CD8-positive, alpha-beta memory T cell (primary cell): ENCODE results near the gene TDP1. TPM values are rescaled to one million over a fixed set of nuclear protein-coding genes. Genes with fewer than 3 reads are reported as not detected.

Experiments
- CTCF ChIA-PET: fragments of 350-600 bp; sonication (Branson Sonifier 250); formaldehyde crosslinking; loops from one replicate; lab custom pipeline; 2021; ENCODE audit warnings: antibody characterized with exemption; lab: Charles Lee
- POLR2A ChIA-PET: fragments of 350-600 bp; sonication (Branson Sonifier 250); formaldehyde crosslinking; loops from one replicate; lab custom pipeline; 2021; ENCODE audit warnings: antibody characterized with exemption; lab: Charles Lee
- DNase-seq, 5 donors: peaks; one replicate each; pipeline versions ENCODE4 v3.0.0 to v3.0.0-alpha.2; 2020 to 2022; ENCODE audit warnings: mixed read lengths in 1 of 5
- H3K27ac ChIP-seq: one replicate; pipeline ENCODE4 v1.7.0; 2013; ENCODE audit warnings: low read depth, mild to moderate bottlenecking, low read length, moderate library complexity
- H3K27me3 ChIP-seq: 2 replicates; pipeline ENCODE4 v1.7.0; 2013; ENCODE audit warnings: low read length, mild to moderate bottlenecking; ENCODE audit not compliant: insufficient read depth, poor library complexity, severe bottlenecking
- H3K36me3 ChIP-seq: 2 replicates; pipeline ENCODE4 v1.7.0; 2013; ENCODE audit warnings: mild to moderate bottlenecking, low read length, moderate library complexity; ENCODE audit not compliant: insufficient read depth
- H3K4me1 ChIP-seq: 2 replicates; pipeline ENCODE4 v1.7.0; 2013; ENCODE audit warnings: mild to moderate bottlenecking, low read length, moderate library complexity; ENCODE audit not compliant: insufficient read depth
- H3K4me3 ChIP-seq: 2 replicates; pipeline ENCODE4 v1.7.0; 2013; ENCODE audit warnings: mild to moderate bottlenecking, low read length
- H3K9me3 ChIP-seq: 2 replicates; pipeline ENCODE4 v1.7.0; 2013; ENCODE audit warnings: mild to moderate bottlenecking, low read length
- H3K27ac Mint-ChIP-seq, 8 donors: one replicate each; pipeline ENCODE4 v1.8.0; 2020 to 2021; ENCODE audit warnings: mixed read lengths in 8 of 8, mild to moderate bottlenecking in 6 of 8, inconsistent platforms in 3 of 8, moderate library complexity in 3 of 8
- H3K27me3 Mint-ChIP-seq, 2 donors: one replicate each; pipeline ENCODE4 v1.8.0; 2020 to 2021; ENCODE audit warnings: mixed read lengths in 2 of 2, mild to moderate bottlenecking in 1 of 2, moderate library complexity in 1 of 2
- H3K36me3 Mint-ChIP-seq, 3 donors: one replicate each; pipeline ENCODE4 v1.8.0; 2020 to 2021; ENCODE audit warnings: mixed read lengths in 3 of 3, inconsistent platforms in 1 of 3, mild to moderate bottlenecking in 1 of 3
- H3K4me1 Mint-ChIP-seq, 3 donors: one replicate each; pipeline ENCODE4 v1.8.0; 2020 to 2021; ENCODE audit warnings: mixed read lengths in 3 of 3, inconsistent platforms in 1 of 3, mild to moderate bottlenecking in 1 of 3
- H3K4me3 Mint-ChIP-seq, 7 donors: one replicate each; pipeline ENCODE4 v1.8.0; 2020 to 2021; ENCODE audit warnings: mixed read lengths in 7 of 7, mild to moderate bottlenecking in 6 of 7, moderate library complexity in 4 of 7, inconsistent platforms in 2 of 7
- H3K9me3 Mint-ChIP-seq, 5 donors: one replicate each; pipeline ENCODE4 v1.8.0; 2020 to 2022; ENCODE audit warnings: mixed read lengths in 5 of 5, mild to moderate bottlenecking in 3 of 5, moderate library complexity in 2 of 5, inconsistent platforms in 1 of 5
- polyA plus RNA-seq: library from polyadenylated mRNA; unstranded; fragments of 300-500 nt; fragmentation: Illumina TruSeq; gene quantifications from one replicate; pipeline ENCODE4 v1.2.3, GENCODE V29; 2021
- total RNA-seq, 2 experiments: library from RNA; stranded (reverse); gene quantifications; one replicate each; pipeline ENCODE4 v1.2.3, GENCODE V29; 2021

Gene TDP1
- total and polyA plus RNA-seq, 3 experiments from 2014 or later: 38.7 to 84.2 (median 82.2) TPM

DNA sequence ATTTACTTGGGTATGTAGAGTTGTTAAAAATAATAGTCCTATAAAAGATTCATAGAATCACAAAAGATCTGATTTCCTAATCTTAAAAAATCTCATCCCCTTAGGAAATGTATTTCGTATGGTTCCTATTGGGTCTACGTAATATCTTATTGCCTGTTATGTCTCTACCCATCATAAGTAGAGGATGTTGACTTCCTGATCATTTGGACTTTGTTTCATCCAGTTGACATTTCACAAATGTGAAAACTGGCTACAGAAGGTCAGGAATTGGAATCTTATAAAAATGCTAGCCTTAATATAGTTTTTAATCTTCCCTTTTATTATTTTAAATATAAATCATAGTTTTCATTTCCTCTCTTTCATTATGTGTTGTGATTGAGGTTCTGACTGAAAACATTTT lies 45.2 kb downstream of the TDP1 start:
- Mint-ChIP-seq H3K36me3 (peaks cover 7 to 81% (median 34%) of the 10 kb centered on the region in 3 donors), H3K27me3 (no peaks in the 10 kb centered on the region), H3K4me3 (no peak overlapping the region), H3K4me1 (peaks cover 2 to 15% (median 7%) of the 10 kb centered on the region in 3 donors), H3K27ac (no peak overlapping the region), H3K9me3 (no peaks in the 10 kb centered on the region)
- H3K27me3 ChIP-seq: no peaks in the 10 kb centered on the region
- no peaks in the 10 kb centered on the region for H3K4me1 ChIP-seq
- DNase-seq: no peak
- ChIA-PET CTCF (no interaction called here), POLR2A (no interaction called here)
- no peaks in the 10 kb centered on the region for H3K9me3 ChIP-seq
- no peak overlapping the region for H3K4me3 ChIP-seq
- H3K36me3 ChIP-seq: peaks cover 8% of the 10 kb centered on the region
- H3K27ac ChIP-seq: no peak overlapping the region

DNA sequence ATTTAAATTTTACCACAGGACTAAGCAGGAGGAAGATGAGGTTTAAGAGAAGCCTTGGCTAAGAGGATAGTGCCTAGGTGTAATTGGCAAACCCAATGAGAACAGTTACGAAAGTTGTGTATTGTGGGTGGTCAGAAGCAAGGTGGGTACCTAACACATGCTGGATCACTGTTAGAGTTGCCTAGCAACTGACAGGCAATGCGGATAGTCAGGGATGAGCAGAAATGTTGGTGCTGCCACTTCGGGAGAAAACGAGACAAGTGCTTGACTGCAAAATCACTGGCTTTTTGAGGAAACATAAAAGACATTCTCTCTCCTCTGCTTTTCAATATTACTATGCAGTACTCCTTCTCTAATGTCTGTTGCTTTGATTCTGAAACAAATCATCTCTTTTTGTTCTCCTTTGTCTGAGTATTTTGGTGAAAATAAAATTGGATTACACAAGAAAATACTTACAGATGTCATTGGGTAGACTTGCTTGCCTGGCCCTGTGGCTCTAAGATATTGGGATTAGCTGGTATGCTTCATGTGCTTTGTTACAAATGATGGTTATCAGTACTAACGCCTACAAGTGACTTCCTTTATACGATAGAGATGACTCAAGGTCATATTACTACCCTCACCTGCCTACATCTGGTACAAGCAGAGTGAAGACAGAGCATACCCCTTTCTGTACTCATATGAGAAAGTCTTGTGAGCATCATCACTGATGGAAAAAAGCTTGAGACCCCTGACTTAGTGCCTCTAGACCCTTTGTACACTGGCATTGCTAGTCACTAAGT lies 48.0 kb downstream of the TDP1 start:
- Mint-ChIP-seq H3K27ac (peak overlapping the region in 3 of 8 donors; percentile 17 to 38 (median 35)), H3K27me3 (no peaks in the 10 kb centered on the region), H3K9me3 (no peaks in the 10 kb centered on the region), H3K36me3 (peaks cover 4 to 74% (median 28%) of the 10 kb centered on the region in 3 donors), H3K4me1 (peaks cover 4 to 15% (median 7%) of the 10 kb centered on the region in 3 donors), H3K4me3 (no peak overlapping the region)
- H3K4me3 ChIP-seq: no peak overlapping the region
- POLR2A ChIA-PET: no interaction called here
- peaks cover 8% of the 10 kb centered on the region for H3K36me3 ChIP-seq
- H3K27me3 ChIP-seq: no peaks in the 10 kb centered on the region
- H3K9me3 ChIP-seq: no peaks in the 10 kb centered on the region
- no peak for DNase-seq
- CTCF ChIA-PET: no interaction called here
- no peak overlapping the region for H3K27ac ChIP-seq
- no peaks in the 10 kb centered on the region for H3K4me1 ChIP-seq

- H3K4me1 ChIP-seq: no peaks in the 10 kb centered on the region
- CTCF ChIA-PET: no interaction called here
- H3K27ac ChIP-seq: no peak overlapping the region
- H3K27ac Mint-ChIP-seq: no peak overlapping the region
- no peaks in the 10 kb centered on the region for H3K27me3 Mint-ChIP-seq
- H3K27me3 ChIP-seq: no peaks in the 10 kb centered on the region
- no peaks in the 10 kb centered on the region for H3K9me3 ChIP-seq
- peaks cover 8% of the 10 kb centered on the region for H3K36me3 ChIP-seq
- POLR2A ChIA-PET: no interaction called here
- peaks cover 4 to 15% (median 7%) of the 10 kb centered on the region in 3 donors for H3K4me1 Mint-ChIP-seq
- no peak overlapping the region for H3K4me3 ChIP-seq
- H3K4me3 Mint-ChIP-seq: no peak overlapping the region
- H3K9me3 Mint-ChIP-seq: no peaks in the 10 kb centered on the region
- peaks cover 9 to 75% (median 23%) of the 10 kb centered on the region in 3 donors for H3K36me3 Mint-ChIP-seq
- DNase-seq: no peak
Measured at GRCh38 chr14:90005441-90005840, 49.7 kb downstream of the TDP1 start.

DNA sequence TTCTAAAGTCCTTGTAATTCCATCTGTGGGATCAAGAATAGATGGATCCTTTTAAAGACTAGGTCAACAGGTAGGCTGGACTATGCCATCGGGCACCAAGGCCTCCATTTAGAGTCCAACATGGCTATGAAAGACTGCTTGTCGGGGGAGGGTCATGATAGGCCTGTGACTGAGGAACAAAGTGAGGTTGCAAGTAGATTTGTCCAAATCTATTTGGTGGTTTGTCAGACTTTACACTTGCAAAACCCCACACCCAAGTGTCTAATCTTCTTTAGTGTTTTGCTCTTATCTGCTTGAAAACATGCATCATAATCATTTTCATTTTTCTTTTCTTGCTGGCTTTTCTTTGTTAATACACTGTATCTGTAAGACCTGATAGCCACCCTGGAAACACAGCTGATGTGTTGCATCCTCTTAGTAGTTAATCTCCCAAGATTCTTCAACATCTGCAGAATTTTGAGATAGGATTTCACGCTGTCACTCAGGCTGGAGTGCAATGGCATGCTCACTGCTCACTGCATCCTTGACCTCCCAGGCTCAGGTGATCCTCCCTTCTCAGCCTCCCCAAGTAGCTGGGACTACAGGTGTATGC lies 50.3 kb downstream of the TDP1 start:
- no peak for DNase-seq
- no peaks in the 10 kb centered on the region for H3K9me3 Mint-ChIP-seq
- ChIA-PET POLR2A (no interaction called here), CTCF (no interaction called here)
- peak overlapping the region in 2 of 8 donors; percentile 0 to 9 for H3K27ac Mint-ChIP-seq
- no peaks in the 10 kb centered on the region for H3K27me3 Mint-ChIP-seq
- Histone ChIP-seq H3K4me3 (no peak overlapping the region), H3K9me3 (no peaks in the 10 kb centered on the region), H3K4me1 (no peaks in the 10 kb centered on the region), H3K27ac (no peak overlapping the region), H3K27me3 (no peaks in the 10 kb centered on the region), H3K36me3 (peaks cover 8% of the 10 kb centered on the region)
- H3K4me1 Mint-ChIP-seq: peaks cover 5 to 16% (median 7%) of the 10 kb centered on the region in 3 donors
- H3K4me3 Mint-ChIP-seq: no peak overlapping the region
- H3K36me3 Mint-ChIP-seq: peaks cover 15 to 77% (median 26%) of the 10 kb centered on the region in 3 donors

DNA sequence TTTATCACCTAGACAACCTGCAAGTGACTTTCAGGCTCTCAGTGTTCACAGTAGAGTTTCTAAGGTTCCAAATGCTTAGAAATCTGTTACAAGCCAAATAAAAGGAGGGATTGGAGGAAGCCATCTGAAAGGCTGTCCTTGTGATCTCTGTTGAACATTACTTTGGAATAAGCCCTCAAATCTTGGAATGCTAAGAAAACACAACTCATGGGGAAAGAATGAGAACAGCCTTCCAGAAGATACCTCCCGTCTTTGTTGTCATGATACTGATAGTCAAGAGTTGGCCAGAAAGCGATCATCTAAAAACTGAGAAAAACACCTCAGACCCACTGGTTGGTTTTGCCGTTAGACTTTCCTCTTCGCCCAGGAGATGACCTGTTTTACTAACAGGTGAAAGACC lies 61.6 kb downstream of the TDP1 start:
- H3K27me3 Mint-ChIP-seq: peaks cover 0 to 1% of the 10 kb centered on the region in 2 donors
- H3K4me1 ChIP-seq: no peaks in the 10 kb centered on the region
- no peaks in the 10 kb centered on the region for H3K9me3 ChIP-seq
- H3K27ac Mint-ChIP-seq: no peak overlapping the region
- no peak overlapping the region for H3K4me3 ChIP-seq
- peaks cover 17% of the 10 kb centered on the region for H3K36me3 ChIP-seq
- H3K4me1 Mint-ChIP-seq: peaks cover 4 to 9% (median 5%) of the 10 kb centered on the region in 3 donors
- H3K27ac ChIP-seq: no peak overlapping the region
- CTCF ChIA-PET: no interaction called here
- H3K27me3 ChIP-seq: no peaks in the 10 kb centered on the region
- no peak for DNase-seq
- no peak overlapping the region for H3K4me3 Mint-ChIP-seq
- H3K36me3 Mint-ChIP-seq: peaks cover 19 to 90% (median 34%) of the 10 kb centered on the region in 3 donors
- H3K9me3 Mint-ChIP-seq: peaks cover 0 to 2% (median 0%) of the 10 kb centered on the region in 5 donors
- POLR2A ChIA-PET: no interaction called here

DNA sequence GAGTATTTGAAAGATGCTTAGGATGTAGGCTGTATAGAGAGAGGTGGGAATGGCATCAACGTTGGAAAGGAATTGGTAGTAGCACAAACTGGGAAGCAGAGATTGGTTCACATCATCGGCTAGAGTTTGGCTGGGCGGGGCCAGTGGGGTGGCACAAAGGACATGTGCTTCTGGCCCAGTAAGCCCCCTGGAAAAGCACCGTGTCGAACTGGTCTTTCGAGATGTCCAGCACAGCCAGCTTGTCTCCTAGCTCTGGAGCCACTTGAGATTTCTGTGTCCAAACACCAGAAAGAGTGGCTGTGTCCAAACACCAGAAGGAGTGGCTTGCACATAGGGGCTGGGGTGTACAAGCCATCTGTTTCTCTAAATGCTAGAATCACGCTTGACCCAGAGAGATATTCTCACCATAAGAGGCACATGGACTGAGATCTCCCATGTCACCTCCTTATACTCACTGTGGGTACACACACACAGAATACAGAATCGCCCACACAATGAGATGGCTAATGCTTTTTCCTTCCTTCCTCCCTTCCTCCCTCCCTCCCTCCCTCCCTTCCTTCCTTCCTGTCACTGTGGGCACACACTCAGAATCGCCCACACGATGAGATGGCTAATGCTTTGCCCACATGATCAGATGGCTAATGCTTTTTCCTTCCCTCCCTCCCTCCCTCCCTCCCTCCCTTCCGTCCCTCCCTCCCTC lies 64.2 kb downstream of the TDP1 start:
- H3K27ac Mint-ChIP-seq: peak overlapping the region in 2 of 8 donors; percentile 14 to 57
- no peaks in the 10 kb centered on the region for H3K9me3 ChIP-seq
- H3K27me3 Mint-ChIP-seq: peaks cover 0 to 1% of the 10 kb centered on the region in 2 donors
- no peak for DNase-seq
- peaks cover 0 to 2% (median 0%) of the 10 kb centered on the region in 5 donors for H3K9me3 Mint-ChIP-seq
- H3K4me1 ChIP-seq: no peaks in the 10 kb centered on the region
- peaks cover 39% of the 10 kb centered on the region for H3K36me3 ChIP-seq
- no peak overlapping the region for H3K4me3 ChIP-seq
- peaks cover 14 to 90% (median 38%) of the 10 kb centered on the region in 3 donors for H3K36me3 Mint-ChIP-seq
- no peak overlapping the region for H3K4me3 Mint-ChIP-seq
- no peaks in the 10 kb centered on the region for H3K27me3 ChIP-seq
- ChIA-PET CTCF (no interaction called here), POLR2A (no interaction called here)
- peaks cover 4 to 9% (median 5%) of the 10 kb centered on the region in 3 donors for H3K4me1 Mint-ChIP-seq
- H3K27ac ChIP-seq: no peak overlapping the region

- Mint-ChIP-seq H3K9me3 (peaks cover 0 to 2% (median 0%) of the 10 kb centered on the region in 5 donors), H3K4me3 (no peak overlapping the region), H3K27ac (peak overlapping the region in 3 of 8 donors; percentile 19 to 47 (median 20)), H3K27me3 (peaks cover 0 to 1% of the 10 kb centered on the region in 2 donors), H3K4me1 (peaks cover 4 to 5% (median 5%) of the 10 kb centered on the region in 3 donors), H3K36me3 (peaks cover 27 to 87% (median 32%) of the 10 kb centered on the region in 3 donors)
- no peak overlapping the region for H3K4me3 ChIP-seq
- POLR2A ChIA-PET: no interaction called here
- H3K27me3 ChIP-seq: no peaks in the 10 kb centered on the region
- peaks cover 36% of the 10 kb centered on the region for H3K36me3 ChIP-seq
- no peaks in the 10 kb centered on the region for H3K4me1 ChIP-seq
- H3K27ac ChIP-seq: no peak overlapping the region
- DNase-seq: no peak
- no peaks in the 10 kb centered on the region for H3K9me3 ChIP-seq
- CTCF ChIA-PET: no interaction called here
Measured at GRCh38 chr14:90023176-90023896, 67.6 kb downstream of the TDP1 start.
